GM10266 (cell line): ENCODE data around the gene ABHD17C.

Experiments used
- DNase-seq: peaks from one replicate; pipeline ENCODE4 v3.0.0; 2012; ENCODE audit errors: extremely low spot score
- TF ChIP-seq, protein P1 (sequence below): IDR thresholded peaks from 2 replicates; pipeline ENCODE4 v1.5.1; 2012; ENCODE audit warnings: mild to moderate bottlenecking, low read depth; ENCODE audit not compliant: control insufficient read depth, insufficient read depth; ENCODE audit errors: missing control alignments

ABHD17C gene

DNA sequence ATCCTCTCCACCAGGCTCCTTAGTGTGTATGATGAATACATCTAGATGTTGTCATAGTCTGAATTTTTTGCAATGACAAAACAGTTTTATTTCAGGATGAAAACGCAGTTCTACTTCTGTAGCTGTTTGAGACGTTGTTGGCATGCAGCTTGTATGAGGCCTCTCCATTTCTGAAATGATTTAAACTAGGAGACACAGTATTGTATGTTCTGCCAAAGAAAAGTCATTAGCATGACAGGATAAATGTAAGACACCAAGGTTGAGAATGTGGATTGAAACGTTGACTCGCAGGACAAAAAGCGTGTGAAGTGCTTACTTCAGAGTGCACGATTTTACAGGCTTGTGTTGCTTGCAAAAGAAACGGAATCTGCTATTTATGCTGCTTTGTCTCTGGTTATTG lies 35.3 kb downstream of the ABHD17C start:
- TF ChIP-seq, protein P1, sequence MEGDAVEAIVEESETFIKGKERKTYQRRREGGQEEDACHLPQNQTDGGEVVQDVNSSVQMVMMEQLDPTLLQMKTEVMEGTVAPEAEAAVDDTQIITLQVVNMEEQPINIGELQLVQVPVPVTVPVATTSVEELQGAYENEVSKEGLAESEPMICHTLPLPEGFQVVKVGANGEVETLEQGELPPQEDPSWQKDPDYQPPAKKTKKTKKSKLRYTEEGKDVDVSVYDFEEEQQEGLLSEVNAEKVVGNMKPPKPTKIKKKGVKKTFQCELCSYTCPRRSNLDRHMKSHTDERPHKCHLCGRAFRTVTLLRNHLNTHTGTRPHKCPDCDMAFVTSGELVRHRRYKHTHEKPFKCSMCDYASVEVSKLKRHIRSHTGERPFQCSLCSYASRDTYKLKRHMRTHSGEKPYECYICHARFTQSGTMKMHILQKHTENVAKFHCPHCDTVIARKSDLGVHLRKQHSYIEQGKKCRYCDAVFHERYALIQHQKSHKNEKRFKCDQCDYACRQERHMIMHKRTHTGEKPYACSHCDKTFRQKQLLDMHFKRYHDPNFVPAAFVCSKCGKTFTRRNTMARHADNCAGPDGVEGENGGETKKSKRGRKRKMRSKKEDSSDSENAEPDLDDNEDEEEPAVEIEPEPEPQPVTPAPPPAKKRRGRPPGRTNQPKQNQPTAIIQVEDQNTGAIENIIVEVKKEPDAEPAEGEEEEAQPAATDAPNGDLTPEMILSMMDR, result no peak
- DNase-seq, result no peak

DNA sequence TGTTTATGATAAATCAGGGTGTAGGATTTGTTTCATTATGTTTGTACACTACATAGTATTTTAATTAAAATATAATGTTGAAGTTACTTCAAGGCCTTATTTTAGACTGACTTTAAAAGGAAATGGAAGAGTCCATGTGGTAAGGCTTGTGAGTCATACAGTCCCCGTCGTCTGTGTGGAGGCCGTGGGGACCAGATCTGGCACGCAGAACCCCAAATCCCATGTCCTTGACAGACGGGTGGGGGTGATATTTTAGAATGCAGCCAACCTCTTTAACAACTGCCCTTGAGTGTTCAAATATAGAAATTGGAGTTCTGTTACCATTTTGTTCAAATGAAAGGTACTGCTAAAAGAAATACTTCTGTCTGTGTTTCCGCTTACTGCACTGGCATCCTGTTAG lies 35.8 kb downstream of the ABHD17C start:
- no peak for DNase-seq

DNA sequence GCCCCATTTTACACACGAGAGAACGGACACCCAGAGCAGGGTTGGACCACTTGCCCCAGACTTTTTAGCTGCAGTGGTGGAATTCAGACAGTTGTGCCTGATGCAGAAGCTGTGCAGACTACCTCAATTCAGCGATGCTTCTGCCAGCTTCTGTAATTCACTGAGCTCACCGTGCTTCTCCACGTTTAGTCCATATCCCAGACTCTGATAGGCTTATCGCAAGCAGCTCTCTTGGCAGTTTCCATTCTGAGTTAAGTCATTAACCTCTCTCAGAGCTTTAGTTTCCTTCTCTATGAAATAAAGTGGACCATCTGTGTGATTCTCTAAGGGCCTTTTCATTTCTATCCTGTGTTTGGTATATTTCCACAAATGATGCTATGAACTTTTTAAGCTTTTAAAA lies 37.1 kb downstream of the ABHD17C start:
- DNase-seq, result no peak
- TF ChIP-seq, protein P1, result no peak

More for the DNA sequence above, 35.8 kb downstream of the ABHD17C start:
- TF ChIP-seq, protein P1, result no peak

DNA sequence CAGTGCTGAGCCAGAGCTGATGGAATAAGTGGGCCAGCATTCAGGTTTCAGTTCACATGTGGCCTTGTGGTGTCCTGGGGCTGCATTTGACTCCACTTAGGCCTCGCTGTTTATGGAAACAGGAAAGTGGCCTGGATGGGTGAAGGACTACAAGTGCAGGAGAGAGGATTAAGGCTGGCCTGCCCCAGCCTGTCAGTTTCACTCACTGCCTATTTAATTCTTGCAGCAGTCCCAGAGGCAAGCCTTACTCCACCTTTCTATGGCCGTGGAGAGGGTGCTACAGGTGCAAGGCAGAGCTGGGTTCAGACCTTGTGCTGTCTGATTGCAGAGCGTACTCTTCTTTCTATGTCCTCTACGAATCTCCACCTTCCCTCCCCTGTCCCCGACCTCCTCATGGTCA lies 37.7 kb downstream of the ABHD17C start:
- no peak for DNase-seq
- TF ChIP-seq, protein P1, result no peak

DNA sequence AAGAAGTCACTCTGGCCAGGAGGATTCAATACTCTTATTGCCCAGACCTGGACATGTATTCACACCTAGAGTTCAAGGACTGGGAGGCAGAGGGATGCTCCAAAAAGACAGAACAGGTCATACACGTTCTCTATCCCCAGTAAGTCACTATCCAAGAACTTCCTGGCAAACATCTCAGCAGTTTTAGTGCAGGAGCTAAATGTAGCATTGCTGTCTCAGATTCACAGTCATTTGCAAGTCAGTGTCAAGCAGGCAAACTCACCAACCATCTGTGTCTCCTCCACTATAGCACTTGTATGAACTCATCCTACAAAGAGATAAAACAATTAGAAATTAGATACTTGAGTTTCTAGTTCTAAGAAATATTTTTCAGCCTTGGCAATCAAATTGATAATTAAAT lies 38.4 kb downstream of the ABHD17C start:
- TF ChIP-seq, protein P1, result no peak
- DNase-seq, result no peak

DNA sequence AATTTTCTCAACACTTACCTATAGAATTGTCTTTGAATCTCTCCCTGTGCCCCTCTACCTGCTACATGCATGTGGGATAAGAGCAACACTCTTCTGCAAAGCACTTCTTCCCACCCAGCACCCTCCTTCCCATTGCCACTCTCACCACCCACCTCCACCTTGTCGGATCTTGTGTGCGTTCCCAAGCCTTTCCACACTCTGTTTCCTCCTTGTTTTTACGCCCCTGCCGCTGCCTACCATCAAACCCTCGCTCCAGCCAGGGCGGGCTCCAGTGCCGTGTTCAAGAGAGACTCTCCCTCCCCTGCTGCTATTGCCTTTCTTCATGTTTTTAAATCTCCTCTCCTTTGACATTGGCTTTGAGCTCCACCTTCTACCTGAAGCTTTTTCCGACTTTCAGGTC lies 40.2 kb downstream of the ABHD17C start:
- no peak for DNase-seq
- TF ChIP-seq, protein P1, result no peak

DNA sequence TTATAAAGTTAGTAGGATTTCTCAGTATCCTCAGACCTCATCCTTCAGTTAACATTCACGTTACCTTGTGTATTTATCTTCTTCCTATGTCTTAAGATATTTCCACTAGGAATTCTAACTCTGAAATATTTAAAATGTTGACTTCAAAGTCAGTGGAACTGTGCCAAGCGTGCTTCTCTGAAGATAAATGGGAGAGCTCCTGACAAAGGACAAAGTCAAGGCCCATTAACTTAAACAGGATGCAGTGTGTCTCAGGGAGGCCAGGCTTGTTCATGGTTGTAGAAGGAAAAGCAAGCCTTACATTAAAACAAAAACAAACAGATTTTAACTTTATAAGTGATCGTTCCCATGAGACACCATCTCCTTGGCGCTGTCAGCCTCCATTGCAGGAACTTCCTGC lies 41.5 kb downstream of the ABHD17C start:
- TF ChIP-seq, protein P1, result no peak
- no peak for DNase-seq
